Chondrocyte (in vitro differentiated cells): ENCODE results near the gene ANGPTL4. TPM values are rescaled to one million over a fixed set of nuclear protein-coding genes. Genes with fewer than 3 reads are reported as not detected.
A peak's percentile ranks its signal among the peaks of the same experiment; 100 is the strongest.
"Not testable (repeated sequence)": the region's sequence is repeated elsewhere in the genome, so short reads cannot be mapped to it uniquely, and the experiment has no call there.

Experiments
- DNase-seq: peaks from one replicate; pipeline ENCODE4 v3.0.0; 2021; ENCODE audit warnings: mixed read lengths, low spot score
- H3K27ac Mint-ChIP-seq: one replicate; pipeline ENCODE4 v1.8.0; 2021; ENCODE audit warnings: mild to moderate bottlenecking, moderate library complexity, mixed read lengths; ENCODE audit not compliant: unreplicated experiment
- H3K27me3 Mint-ChIP-seq: 2 replicates; pipeline ENCODE4 v1.8.0; 2021; ENCODE audit warnings: low read depth, mixed read lengths
- H3K36me3 Mint-ChIP-seq: 2 replicates; pipeline ENCODE4 v1.8.0; 2021; ENCODE audit warnings: low read depth, mixed read lengths
- H3K4me1 Mint-ChIP-seq: 2 replicates; pipeline ENCODE4 v1.8.0; 2021; ENCODE audit warnings: low read depth, mild to moderate bottlenecking, mixed read lengths
- H3K4me3 Mint-ChIP-seq: one replicate; pipeline ENCODE4 v1.8.0; 2021; ENCODE audit warnings: mild to moderate bottlenecking, moderate library complexity, mixed read lengths; ENCODE audit not compliant: unreplicated experiment
- H3K9me3 Mint-ChIP-seq: 2 replicates; pipeline ENCODE4 v1.8.0; 2021; ENCODE audit warnings: low read depth, mixed read lengths
- CTCF ChIP-seq: fragments of 200-600 bp; sonication (generic); IDR thresholded peaks from 2 replicates; pipeline ENCODE4 v1.5.0; 2021; ENCODE audit warnings: antibody characterized with exemption, mild to moderate bottlenecking, moderate library complexity
- total RNA-seq: library from RNA; stranded (reverse); gene quantifications from 3 replicates; pipeline ENCODE4 v1.2.1, GENCODE V29; 2021

ANGPTL4 gene
- total RNA-seq, 1 donor from 2014 or later = 127 TPM

GRCh38 chr19:8371011-8371804 lies 7.3 kb downstream of the ANGPTL4 start:
- Mint-ChIP-seq H3K36me3 (peaks cover 15% of the 10 kb centered on the region), H3K27ac (peak overlapping the region; percentile 84), H3K4me3 (no peak overlapping the region), H3K27me3 (no peaks in the 10 kb centered on the region), H3K9me3 (no peaks in the 10 kb centered on the region), H3K4me1 (peaks cover 47% of the 10 kb centered on the region)
- DNase-seq = peak; percentile 85
- TF ChIP-seq CTCF = no peak

GRCh38 chr19:8373867-8374813 lies 10.2 kb downstream of the ANGPTL4 start:
- Mint-ChIP-seq H3K27ac (peak overlapping the region; percentile 42), H3K27me3 (no peaks in the 10 kb centered on the region)
- TF ChIP-seq CTCF = no peak

DNA sequence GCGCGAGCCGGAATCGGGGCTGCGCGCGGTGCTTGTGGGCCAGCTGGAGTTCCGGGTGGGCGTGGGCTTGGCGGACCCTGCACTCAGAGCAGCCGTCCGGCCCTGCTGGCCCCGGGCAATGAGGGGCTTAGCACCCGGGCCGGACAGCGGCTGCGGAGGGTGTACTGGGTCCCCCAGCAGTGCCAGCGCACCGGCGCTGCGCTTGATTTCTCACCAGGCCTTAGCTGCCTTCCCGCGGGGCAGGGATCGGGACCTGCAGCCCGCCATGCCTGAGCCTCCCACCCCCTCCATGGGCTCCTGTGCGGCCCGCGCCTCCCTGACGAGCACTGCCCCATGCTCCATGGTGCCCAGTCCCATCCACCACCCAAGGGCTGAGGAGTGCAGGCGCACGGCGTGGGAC lies 11.8 kb downstream of the ANGPTL4 start:
- not testable (repeated sequence) for H3K27me3 Mint-ChIP-seq, H3K9me3 Mint-ChIP-seq, H3K4me3 Mint-ChIP-seq, H3K27ac Mint-ChIP-seq
- Mint-ChIP-seq H3K4me1 (peaks cover 13% of the 10 kb centered on the region), H3K36me3 (peaks cover 14% of the 10 kb centered on the region)
- peak; percentile 82 for DNase-seq

More at GRCh38 chr19:8373867-8374813, 10.2 kb downstream of the ANGPTL4 start:
- Mint-ChIP-seq H3K9me3 (no peaks in the 10 kb centered on the region), H3K36me3 (peaks cover 12% of the 10 kb centered on the region), H3K4me3 (no peak overlapping the region), H3K4me1 (peaks cover 18% of the 10 kb centered on the region)
- DNase-seq = peak; percentile 74

DNA sequence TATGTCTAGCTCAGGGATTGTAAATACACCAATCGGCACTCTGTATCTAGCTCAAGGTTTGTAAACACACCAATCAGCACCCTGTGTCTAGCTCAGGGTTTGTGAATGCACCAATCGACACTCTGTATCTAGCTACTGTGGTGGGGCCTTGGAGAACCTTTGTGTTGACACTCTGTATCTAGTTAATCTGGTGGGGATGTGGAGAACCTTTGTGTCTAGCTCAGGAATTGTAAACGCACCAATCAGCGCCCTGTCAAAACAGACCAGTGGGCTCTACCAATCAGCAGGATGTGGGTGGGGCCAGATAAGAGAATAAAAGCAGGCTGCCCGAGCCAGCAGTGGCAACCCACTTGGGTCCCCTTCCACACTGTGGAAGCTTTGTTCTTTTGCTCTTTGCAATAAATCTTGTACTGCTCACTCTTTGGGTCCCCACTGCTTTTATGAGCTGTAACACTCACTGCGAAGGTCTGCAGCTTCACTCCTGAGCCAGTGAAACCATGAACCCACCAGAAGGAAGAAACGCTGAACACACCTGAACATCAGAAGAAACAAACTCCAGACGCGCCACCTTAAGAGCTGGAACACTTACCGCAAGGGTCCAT lies 12.5 kb downstream of the ANGPTL4 start:
- H3K27me3 Mint-ChIP-seq, H3K9me3 Mint-ChIP-seq, H3K4me3 Mint-ChIP-seq, DNase-seq, H3K27ac Mint-ChIP-seq, H3K4me1 Mint-ChIP-seq: not testable (repeated sequence)
- H3K36me3 Mint-ChIP-seq = peaks cover 13% of the 10 kb centered on the region

- no peak for TF ChIP-seq CTCF
- peak; percentile 37 for DNase-seq
- no peaks in the 10 kb centered on the region for H3K27me3 Mint-ChIP-seq
- no peak overlapping the region for H3K27ac Mint-ChIP-seq
- peaks cover 8% of the 10 kb centered on the region for H3K4me1 Mint-ChIP-seq
- no peaks in the 10 kb centered on the region for H3K9me3 Mint-ChIP-seq
- H3K36me3 Mint-ChIP-seq = peaks cover 12% of the 10 kb centered on the region
- no peak overlapping the region for H3K4me3 Mint-ChIP-seq
Measured at GRCh38 chr19:8377598-8377997, 13.6 kb downstream of the ANGPTL4 start.

DNA sequence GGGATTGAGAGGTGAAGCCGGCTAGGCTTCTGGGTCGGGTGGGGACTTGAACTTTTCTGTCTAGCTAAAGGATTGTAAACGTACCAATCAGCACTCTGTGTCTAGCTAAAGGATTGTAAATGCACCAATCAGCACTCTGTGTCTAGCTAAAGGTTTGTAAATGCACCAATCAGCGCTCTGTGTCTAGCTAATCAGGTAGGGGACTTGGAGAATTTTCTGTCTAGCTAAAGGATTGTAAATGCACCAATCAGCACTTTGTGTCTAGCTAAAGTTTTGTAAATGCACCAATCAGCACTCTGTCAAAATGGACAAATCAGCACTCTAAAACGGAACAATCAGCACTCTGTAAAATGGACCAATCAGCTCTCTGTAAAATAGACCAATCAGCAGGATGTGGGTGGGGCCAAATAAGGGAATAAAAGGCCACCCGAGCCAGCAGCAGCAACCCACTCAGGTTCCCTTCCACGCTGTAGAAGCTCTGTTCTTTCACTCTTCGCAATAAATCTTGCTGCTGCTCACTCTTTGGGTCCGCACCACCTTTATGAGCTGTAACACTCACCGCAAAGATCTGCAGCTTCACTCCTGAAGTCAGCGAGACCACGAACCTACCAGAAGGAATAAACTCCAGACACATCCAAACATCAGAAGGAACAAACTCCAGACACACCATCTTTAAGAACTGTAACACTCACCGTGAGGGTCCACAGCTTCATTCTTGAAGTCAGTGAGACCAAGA lies 15.4 kb downstream of the ANGPTL4 start:
- not testable (repeated sequence) for H3K4me1 Mint-ChIP-seq, H3K27me3 Mint-ChIP-seq

GRCh38 chr19:8384569-8384968 lies 20.6 kb downstream of the ANGPTL4 start:
- not testable (repeated sequence) for H3K9me3 Mint-ChIP-seq, H3K36me3 Mint-ChIP-seq, DNase-seq, H3K27ac Mint-ChIP-seq, H3K4me3 Mint-ChIP-seq, H3K4me1 Mint-ChIP-seq, H3K27me3 Mint-ChIP-seq

More for the DNA sequence above, 15.4 kb downstream of the ANGPTL4 start:
- not testable (repeated sequence) for H3K9me3 Mint-ChIP-seq, DNase-seq, H3K27ac Mint-ChIP-seq, H3K4me3 Mint-ChIP-seq, H3K36me3 Mint-ChIP-seq

DNA sequence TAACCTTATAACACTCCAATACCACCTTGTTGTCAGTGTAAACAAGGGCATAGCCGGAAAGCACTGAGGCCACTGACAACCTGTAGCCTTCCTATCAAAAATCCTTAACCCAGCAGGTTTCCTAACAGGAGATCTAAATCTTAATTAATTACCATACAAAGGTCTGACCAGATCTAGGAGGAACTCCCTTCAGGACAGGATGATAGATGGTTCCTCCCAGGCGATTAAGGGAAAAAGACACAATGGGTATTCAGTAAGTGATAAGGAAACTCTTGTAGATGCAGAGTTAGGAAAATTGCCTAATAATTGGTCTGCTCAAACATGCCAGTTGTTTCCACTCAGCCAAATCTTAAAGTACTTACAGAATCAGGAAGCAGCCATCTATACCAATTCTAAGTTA lies 21.1 kb downstream of the ANGPTL4 start:
- peaks cover 15% of the 10 kb centered on the region for H3K4me1 Mint-ChIP-seq
- not testable (repeated sequence) for H3K27me3 Mint-ChIP-seq, H3K4me3 Mint-ChIP-seq, H3K9me3 Mint-ChIP-seq, DNase-seq, H3K27ac Mint-ChIP-seq, H3K36me3 Mint-ChIP-seq

DNA sequence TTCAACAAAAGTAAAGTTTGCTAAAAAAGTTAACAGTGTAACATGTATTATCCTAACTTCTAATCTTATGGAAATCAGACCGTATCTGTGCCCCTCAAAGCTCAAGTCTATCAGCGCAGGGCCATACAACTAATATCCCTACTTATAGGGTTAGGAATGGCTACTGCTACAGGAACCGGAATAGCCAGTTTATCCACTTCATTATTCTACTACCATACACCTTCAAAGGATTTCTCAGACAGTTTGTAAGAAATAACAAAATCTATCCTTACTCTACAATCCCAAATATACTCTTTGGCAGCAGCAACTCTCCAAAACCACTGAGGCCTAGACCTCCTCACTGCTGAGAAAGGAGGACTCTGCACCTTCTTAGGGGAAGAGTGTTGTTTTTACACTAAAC lies 21.6 kb downstream of the ANGPTL4 start:
- H3K27me3 Mint-ChIP-seq, DNase-seq, H3K27ac Mint-ChIP-seq, H3K36me3 Mint-ChIP-seq, H3K9me3 Mint-ChIP-seq, H3K4me3 Mint-ChIP-seq: not testable (repeated sequence)
- peaks cover 15% of the 10 kb centered on the region for H3K4me1 Mint-ChIP-seq
